Neural progenitor cell (in vitro differentiated cells): ENCODE measurements around the gene ZNF423.

Experiments
- CTCF ChIP-seq: fragments of 200-600 bp; sonication (generic); IDR thresholded peaks from 2 replicates; pipeline ENCODE4 v1.5.1; 2017; ENCODE audit warnings: antibody characterized with exemption, mild to moderate bottlenecking
- EZH2 ChIP-seq: fragments of 200-600 bp; sonication (generic); IDR thresholded peaks from 2 replicates; pipeline ENCODE4 v1.6.1; 2017; ENCODE audit warnings: antibody characterized with exemption, mild to moderate bottlenecking, moderate library complexity
- EZH2phosphoT487 ChIP-seq: fragments of 200-600 bp; sonication (generic); IDR thresholded peaks from 2 replicates; pipeline ENCODE4 v1.6.1; 2017; ENCODE audit warnings: antibody characterized with exemption

DNA sequence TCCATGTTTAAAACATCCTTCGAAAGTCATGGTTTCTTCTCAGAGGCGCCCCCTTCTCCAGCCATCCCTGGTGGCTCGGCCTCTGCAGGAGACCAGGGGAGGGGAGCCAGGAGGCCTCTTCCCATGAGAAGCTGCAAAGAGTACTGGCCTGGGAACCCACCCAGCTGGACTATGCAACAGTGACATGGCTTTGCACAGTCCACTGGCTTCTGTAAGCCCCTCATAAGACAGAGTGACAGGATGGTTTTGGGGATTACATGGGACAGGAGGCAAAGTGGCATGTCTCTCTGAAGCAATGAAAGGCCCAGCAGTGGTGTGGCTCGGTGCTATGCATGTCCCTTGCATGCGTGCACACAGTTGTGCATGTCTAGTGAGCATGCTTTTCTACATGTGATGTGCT lies 382.8 kb downstream of the ZNF423 start:
- no peak for TF ChIP-seq CTCF
- no peak for TF ChIP-seq EZH2
- no peak for TF ChIP-seq EZH2phosphoT487
